CD4-positive, alpha-beta T cell treated with Interleukin-17A for 4 hours (primary cell): Measurements from ENCODE around the gene TMEM132E.
"Not testable (repeated sequence)": the region's sequence is repeated elsewhere in the genome, so short reads cannot be mapped to it uniquely, and the experiment has no call there.

Experiments
- DNase-seq: peaks from one replicate; pipeline ENCODE4 v3.0.0-alpha.2; 2020; ENCODE audit warnings: mixed read lengths

Gene TMEM132E, protein sequence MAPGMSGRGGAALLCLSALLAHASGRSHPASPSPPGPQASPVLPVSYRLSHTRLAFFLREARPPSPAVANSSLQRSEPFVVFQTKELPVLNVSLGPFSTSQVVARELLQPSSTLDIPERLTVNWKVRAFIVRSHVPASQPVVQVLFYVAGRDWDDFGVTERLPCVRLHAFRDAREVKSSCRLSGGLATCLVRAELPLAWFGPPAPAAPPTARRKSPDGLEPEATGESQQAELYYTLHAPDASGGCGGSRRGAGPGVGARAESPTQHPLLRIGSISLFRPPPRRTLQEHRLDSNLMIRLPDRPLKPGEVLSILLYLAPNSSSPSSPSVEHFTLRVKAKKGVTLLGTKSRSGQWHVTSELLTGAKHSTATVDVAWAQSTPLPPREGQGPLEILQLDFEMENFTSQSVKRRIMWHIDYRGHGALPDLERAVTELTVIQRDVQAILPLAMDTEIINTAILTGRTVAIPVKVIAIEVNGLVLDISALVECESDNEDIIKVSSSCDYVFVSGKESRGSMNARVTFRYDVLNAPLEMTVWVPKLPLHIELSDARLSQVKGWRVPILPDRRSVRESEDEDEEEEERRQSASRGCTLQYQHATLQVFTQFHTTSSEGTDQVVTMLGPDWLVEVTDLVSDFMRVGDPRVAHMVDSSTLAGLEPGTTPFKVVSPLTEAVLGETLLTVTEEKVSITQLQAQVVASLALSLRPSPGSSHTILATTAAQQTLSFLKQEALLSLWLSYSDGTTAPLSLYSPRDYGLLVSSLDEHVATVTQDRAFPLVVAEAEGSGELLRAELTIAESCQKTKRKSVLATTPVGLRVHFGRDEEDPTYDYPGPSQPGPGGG (N-terminal part only)

DNA sequence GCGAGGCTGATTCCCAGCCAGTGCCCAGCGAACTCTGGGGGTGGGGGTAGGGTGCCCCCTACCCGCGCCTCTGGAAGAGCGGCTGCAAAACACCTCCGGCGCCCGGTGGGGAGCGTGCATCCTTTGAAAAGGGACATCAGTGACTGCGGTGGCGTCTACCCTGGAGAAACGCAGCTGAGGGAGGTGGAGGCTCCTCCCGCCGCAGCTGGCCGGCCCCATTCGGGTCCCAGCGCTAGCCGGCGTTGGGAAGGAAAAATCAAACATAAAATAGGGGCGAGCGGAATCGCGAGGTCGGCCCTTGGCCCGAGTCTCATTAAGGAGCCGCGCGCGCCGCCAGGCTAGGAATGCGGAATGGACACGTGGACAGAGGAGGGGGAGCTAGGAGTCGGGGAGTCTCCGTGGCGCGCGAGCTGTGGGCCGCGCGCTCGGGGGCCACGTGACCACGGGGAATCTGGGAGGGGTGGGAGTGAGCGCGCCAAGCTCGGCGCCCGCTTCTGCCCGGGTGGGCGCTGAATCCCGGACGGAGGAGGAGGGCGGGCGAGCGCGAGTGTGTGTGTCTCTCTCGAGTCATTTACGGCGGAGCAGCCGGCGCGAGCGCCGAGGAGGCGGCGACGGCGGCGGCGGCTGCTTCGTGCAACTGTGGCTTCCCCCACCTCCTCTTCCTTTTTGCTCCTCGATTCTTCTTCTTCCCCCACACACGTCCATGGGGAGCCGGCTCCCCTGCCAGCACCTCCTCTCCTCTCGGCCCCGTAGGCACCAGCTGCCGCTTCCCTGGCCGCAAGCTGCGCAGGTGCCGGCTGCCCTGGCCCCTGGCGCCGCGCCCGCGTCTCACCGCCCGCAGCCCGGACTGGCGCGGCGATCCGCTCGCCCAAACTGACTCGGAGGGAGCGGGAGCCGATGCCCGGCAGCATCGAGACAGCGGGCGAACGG is at the start of gene TMEM132E:
Gene TMEM132E, plus strand, starts transcription at position 566 of the 930 bp plus-strand sequence. CDS start 1,495 bp downstream, outside the sequence.
- no peak for DNase-seq

DNA sequence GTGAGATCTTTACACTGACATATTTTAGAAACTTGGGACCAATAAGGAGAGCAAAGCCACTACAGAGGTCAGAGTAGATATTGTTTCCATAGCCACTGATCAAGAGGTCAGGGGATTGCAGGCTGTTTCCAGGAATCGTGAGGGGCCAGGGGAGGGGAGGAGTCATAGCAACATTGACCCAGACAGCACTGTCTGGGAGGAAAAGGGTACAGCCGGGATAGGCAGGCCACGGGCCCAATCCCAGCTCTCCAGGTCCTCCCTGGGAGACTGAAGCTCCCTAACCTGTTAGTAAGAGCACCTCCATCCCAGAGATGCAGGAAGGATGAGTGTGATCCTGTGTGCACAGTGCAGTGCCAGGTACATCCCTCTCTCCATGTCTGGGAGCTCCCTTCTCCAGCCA is 48.5 kb upstream of the TMEM132E start:
- no peak for DNase-seq

DNA sequence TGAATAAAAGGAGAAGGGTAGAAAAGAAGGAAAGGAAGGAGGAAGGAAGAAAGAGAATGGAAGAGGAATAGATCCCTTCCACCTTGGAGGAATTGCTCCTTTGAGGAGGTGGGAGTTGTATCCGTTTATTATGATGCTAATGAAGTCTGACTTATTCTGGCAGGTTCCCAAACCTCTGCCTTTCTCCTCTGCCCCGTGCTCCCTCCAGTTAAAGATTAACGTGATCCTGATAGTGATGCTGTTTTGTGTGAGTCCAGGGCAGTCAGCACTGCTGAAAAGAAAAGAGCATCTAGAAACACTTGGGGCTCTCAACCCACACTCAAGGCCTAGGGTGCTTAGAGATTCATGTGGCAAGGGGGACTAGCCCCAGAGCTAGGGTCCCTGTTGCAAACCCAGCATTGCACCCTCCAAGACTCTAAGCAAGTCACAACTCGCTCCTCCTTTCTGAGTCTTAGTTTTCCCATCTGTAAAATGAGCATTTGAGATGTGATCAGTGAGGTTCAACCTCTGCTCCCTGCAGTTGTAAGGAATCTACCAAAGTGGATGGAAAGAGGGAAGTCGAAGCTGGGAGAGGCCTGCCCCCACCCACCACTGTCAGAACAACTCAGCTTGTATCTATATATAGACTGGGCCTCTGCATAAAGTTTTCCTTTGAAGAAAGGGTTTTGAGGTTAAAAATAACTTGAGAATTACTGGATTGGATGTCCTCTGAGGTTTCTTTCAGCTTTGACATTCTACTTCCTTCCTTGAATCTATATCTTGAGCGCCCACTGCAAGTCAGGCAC is 46.9 kb upstream of the TMEM132E start:
- DNase-seq: no peak

DNA sequence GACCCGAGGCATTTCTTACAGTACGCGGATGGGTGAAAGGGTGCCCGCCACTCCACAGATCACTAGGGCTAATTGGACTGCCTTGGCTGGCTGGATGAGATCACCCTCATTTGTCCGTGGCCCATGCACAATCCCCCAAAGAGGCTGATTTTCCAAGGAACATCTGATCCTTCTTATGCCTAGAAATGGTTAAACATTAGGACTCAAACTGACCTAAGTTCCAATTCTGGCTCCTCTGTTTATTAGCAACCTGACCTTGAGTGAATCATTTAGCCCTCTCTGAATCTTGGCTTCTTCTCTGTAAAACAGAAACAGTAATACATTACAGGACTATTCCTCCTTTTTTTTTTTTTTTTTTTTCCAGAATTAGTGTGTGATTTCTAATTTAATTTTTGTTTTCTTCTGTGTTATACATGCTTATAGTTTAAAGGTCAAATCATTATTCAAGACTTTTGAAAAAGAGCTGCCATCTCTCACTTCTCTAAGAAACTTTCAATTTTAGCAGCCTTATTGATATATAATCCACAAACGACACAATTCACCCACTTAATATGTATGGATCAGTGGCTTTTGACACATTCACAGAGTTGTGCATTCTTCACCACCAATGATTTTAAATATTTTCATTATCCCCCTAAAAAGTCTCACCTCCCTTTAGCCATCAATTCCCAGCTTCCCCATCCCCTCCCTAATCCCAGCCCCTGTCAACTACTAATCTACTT is 45.4 kb upstream of the TMEM132E start:
- DNase-seq: no peak

DNA sequence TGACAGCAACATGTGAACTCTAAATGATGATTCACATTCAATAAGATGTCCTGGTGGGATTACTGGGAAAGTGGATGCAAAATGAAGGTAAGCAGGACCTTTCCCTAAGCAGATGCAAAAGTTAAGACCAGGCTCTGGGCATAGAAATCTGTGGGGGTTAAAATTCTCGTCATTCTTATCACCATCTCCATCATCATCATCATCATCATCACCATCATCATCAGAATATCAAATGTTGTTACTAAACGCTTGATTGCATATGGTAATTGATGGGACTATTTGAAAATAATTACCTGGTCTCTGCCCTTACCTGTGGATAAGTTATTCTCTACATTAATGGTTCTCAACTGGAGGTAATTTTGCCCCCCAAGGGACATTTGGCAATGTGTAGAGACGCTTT is 41.9 kb upstream of the TMEM132E start:
- DNase-seq: no peak

DNA sequence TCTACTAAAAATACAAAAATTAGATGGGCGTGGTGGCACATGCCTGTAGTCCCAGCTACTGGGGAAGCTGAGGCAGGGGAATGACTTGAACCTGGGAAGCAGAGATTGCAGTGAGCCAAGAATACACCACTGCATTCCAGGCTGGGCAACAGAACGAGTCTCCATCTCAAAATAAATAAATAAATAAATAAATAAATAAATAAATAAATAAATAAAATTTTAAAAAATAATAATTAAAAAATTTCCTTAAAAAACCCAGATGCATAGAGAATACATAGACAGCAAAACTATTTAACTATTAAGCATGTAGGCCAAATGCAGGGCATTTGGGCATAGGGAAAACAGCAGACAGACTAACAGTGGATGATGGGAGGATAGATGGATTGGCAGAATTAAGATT is 40.8 kb upstream of the TMEM132E start:
- DNase-seq: not testable (repeated sequence)

DNA sequence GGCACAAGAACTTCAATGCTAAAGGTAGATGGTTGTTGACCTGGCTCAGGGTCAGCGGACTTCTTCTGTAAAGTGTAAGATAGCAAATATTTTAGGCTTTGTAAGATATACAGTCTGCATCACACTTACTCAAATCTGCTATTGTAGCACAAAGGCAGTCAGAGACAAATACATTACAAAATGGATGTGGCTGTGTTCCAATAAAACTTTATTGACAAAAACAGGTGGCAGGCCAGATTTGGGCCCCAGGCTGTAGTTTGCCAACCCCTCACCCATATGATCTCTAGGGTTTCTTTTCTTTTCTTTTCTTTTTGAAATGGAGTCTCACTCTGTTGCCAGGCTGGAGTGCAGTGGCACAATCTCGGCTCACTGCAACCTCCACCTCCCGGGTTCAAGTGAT is 39.5 kb upstream of the TMEM132E start:
- no peak for DNase-seq

DNA sequence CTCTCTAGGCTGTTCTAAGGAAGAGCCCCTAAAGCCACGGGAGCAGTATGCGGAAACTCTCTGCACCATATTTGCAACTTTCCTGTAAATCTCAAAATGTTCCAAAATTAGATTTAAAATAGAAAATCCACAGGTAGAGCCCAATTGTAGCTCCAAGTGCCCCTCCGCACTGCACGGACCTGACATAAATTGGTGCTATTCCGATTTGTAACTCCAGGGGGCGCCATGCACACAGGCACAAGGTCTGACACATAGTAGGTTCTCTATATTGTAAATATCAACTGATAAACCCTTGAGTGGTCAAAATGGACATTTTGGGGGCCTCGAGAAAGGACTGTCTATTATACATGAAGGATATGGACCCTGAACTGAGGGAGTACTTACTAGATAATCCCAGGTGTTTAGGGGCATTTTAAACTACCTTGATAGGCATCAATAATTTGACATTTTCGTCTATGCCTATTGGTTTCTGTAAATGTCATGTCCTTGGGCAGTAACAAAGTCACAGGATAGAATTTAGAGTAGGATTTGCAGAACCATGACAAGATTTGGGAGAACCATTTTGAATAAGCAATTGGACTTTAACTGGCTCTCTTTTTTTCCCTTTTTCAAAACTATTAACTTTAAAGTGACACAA is 36.6 kb upstream of the TMEM132E start:
- DNase-seq: peak; percentile 71

DNA sequence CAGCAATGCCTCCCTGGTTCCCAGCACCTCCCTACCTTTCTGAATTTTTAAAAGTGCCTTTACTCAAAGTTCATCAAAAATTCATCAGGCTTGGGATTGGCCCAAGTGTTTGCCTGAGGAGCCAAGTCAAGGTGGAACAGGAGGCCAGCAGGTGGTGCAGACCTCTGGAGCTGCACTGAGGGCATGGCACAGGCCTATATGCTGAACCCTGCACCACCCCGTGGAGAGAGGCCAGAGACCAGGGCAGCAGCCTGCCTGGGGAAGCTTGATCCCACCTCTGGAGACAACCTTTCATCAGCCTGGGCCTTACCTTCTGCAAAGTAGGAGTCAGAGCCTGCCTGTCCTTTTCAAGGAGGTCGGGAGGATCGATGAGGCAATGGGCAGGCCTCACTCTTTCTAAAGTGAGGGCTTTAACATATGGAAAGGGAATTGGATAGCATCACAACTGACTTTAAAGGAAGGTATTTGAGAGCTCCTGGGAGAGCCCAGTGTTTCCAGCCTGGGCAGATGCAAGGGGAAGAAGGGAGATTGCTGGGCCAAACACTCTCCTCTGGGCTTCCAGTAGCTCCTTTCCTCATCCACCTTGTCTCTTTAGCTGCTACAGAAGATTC is 31.8 kb upstream of the TMEM132E start:
- peak; percentile 4 for DNase-seq

DNA sequence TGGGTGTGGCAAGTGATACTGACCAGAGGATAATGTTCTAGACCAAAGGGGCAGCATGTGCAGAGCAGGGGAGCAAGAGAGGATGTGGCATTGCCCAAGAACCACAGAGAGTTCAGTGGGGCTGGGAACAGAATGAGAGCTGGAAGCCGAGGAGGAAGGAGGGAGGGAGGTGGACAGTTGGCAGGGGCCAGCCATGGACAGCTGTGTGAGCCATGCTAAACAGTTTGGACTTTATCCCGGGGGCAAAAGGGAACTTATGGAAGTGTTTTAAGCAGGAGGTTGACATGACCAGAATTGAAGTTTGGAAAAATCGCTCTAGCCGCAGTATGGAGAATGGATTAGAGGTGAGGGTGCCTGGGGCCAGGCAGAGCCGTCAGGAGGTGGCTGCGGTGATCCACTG is 29.4 kb upstream of the TMEM132E start:
- DNase-seq: no peak

DNA sequence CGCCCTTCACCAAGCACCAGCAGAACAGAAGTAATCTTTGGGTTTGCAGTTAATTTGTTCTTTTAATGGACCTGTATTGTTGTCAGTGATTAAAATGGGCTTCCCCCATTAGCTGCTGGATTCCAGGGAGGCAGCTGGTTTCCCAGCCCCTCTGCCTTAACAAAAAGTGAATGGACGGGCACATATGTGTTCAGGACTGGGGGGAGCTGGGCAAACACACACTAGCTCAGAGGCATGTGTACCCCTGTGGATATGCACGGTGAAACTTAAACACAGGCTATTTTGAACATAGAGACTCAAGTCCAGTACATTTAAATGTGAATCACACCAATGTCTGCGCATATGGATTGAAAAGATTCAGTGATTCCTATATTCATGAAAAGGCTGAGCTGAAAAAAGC is 25.5 kb upstream of the TMEM132E start:
- DNase-seq: no peak

DNA sequence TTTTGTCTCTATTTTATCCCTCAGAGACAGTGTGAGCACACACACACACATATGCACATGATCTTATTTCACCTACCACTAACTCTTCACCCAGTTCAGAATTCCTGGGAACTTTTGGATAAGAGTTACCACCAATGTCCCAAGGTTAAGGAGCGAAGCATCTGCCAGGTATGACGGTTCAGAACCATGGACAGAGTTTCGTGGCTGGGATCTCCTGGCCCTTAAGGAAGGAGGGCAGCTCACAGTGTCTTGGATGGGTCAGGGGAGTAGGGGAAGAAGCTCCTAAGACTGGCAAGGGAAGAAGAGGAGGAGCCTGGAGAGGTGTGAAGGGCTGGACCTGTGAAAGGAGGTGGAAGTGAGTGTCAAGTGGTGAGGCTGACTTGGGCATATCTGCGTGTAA is 23.0 kb upstream of the TMEM132E start:
- no peak for DNase-seq

DNA sequence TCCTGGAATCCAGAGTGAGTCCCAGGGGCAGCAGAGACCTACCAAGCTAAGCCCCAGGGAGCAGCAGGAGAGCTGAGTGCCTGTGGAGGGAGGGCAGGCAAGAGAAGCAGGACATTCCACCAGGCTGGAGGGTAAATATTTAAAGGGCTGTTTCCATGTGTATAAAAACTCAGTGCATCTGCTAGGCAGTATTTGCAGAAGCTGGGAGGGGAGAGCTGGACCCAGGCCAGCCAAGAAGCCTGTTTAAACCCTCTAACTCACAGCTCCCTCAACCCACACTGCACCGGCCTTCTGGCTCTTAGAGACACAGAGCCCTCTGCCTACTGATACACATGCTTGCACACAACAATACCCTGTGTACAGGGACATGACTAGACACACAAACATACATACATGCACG is 22.5 kb upstream of the TMEM132E start:
- no peak for DNase-seq

DNA sequence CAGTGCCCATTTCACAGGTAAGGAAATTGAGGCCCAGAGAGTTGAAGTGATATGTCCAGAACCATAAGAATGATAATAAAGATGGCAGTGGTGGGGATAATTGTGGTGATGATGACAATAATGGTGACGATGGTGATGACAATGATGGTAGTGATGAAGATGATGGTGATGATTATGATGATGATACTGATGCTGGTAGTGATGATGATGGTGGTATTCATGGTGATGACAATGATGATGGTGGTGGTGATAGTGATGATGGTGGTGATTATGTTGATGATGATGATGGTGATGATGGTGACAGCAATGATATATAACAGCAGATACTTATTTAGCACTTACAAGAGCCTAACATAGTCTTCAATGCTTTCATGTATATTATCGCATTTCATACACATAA is 18.1 kb upstream of the TMEM132E start:
- DNase-seq: no peak

DNA sequence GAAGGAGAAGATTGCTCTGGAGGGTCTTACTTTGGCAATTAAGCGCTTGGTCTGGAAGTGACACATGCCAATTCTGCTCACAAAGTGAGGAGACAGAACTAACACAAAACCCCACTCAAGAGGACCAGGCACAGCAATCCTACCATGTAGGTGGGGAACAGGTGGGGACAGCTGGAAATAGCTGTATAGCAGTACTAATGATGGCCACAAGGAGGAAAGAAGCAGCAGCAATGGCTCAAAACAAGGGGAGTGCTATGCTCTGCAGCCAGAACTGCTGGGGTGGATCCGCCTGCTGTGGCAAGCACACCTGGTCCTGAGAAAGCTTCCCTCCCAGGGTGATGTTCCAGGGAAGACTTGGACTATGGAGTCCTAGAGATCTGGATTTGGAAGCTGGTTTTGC is 17.0 kb upstream of the TMEM132E start:
- no peak for DNase-seq

DNA sequence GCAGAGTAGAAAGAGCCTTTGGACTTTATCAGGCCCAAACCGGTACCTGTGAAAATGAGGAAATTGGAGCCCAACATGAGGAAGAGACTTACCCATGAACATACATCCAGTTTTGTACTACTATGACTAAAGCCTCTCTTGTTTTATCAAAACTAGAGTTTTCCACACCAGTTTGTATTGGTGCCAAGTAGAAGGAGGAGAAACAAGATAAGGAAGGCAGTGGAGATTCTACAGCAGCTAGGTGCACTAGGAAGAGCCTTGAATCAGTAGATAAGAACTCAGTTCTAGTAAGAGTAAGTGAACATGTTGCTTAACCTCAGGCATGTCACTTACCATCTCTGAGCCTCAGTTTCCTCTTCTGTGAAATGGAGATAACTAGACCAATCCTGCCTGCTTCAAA is 13.7 kb upstream of the TMEM132E start:
- no peak for DNase-seq

DNA sequence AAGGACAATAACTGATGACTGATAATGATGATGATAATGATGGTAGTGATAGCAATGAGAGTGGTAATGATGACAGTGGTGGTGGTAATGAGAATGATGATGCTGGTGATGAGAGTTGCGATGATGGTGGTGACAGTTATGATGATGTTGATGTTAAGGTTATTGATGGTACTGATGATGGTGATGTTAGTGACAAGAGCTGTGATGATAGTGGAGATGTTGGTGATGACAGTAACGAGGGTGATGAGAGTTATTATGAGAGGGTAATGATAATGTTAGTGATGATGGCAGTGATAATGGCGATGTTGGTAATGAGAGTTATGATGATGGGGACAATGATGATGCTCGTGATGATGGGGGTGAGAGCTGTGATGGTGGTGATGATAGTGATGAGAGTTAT is 13.2 kb upstream of the TMEM132E start:
- no peak for DNase-seq

DNA sequence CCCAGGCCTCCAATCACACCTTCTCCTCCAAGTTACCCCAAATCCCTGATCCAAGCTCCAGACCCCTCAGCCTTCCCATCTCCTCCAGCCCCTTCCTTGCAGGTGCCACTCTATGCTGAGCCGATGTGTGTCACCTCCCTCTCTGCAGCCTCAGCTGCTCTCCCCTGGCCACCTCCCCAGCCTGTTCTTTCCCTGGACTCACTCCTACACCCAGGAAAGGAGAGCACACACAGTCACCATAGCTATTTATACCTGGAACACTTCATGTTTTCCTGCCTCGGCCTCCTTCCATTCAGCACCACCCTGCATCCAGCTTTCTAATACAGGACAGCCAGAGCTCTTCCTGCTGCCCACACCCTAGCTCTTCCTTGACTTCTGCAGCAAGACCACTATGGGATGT is 12.5 kb upstream of the TMEM132E start:
- no peak for DNase-seq

DNA sequence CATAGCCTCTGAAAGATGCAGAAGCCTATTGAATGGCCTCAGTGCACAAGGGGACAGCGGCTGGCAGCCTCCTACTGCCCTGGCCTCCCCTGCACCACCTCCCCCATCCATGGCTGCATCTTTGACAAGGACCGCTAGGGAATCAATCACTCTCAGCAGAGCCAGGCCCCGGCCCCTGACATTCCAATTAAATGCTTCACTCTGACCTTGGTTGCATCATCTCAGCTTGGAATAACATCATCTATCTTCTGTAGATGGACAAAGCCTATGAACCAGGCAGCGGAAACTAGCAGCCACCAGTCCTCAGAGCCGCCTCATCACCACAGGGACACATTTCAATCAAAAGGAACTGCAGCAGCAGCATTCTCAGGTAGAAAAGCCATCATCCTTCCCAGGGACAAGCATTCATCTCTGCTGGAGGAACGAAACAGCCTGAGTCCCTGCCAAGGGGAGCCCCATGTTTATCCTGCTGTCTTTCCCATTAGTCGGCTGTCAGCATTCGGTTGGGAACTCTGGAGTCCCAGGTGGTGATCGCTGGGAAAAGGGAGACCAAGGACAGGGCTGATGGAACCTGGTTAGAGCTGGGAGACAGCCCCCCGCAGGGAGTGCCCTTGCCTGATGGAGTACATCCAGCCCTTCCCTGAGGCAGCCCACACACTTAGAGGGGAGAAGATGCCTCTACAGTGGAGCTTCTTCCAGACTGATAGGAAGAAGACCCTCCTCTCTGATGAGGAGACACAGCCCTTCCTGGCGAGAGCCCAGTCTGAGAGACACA is 11.5 kb upstream of the TMEM132E start:
- DNase-seq: no peak

DNA sequence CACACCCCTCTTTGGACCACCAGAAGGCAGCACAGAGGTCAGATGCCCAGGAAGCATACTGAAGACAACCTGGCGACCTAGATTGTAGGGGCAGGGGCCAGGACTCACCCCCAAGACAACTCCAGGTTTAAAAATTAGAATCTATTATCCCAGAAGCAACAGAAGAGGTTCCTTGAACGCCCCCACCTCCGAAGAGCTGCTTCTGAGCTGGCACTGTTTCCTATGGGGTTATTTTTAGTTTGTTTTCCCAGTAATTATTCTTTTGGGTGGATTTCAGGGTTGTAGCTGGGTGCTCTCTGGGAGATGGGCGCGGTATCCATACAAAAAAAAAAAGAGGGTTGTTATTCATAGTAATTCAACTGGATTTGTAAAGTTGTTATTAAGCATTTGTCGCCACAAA is 10.4 kb upstream of the TMEM132E start:
- no peak for DNase-seq
